Spleen (tissue), 11 donors: ENCODE measurements around the gene ALCAM. TPM values are rescaled to one million over a fixed set of nuclear protein-coding genes. Genes with fewer than 3 reads are reported as not detected.

Source experiments
- DNase-seq: peaks from one replicate; pipeline ENCODE4 v3.0.0-alpha.2; 2020
- H3K27ac ChIP-seq, 8 donors: fragments of 200-600 bp; sonication (generic) in 7 of 8; 1 replicate in 4 of 8; 2 replicates in 4 of 8; pipeline versions ENCODE4 v1.5.0 to v1.8.0; 2016 to 2021; ENCODE audit warnings: inconsistent platforms in 4 of 8, mild to moderate bottlenecking in 4 of 8, moderate library complexity in 1 of 8
- H3K27me3 ChIP-seq, 7 donors: fragments of 200-600 bp; sonication (generic) in 6 of 7; replicated peaks in 1 of 7; 1 replicate in 4 of 7; 2 replicates in 3 of 7; pipeline versions ENCODE4 v1.5.0 to v1.8.0; 2016 to 2021; ENCODE audit warnings: inconsistent platforms in 3 of 7, mild to moderate bottlenecking in 1 of 7
- H3K36me3 ChIP-seq, 6 donors: fragments of 200-600 bp; sonication (generic) in 5 of 6; 1 replicate in 4 of 6; 2 replicates in 2 of 6; pipeline versions ENCODE4 v1.5.0 to v1.8.0; 2016 to 2021; ENCODE audit warnings: inconsistent platforms in 2 of 6
- H3K4me1 ChIP-seq, 6 donors: fragments of 200-600 bp; sonication (generic) in 5 of 6; 1 replicate in 3 of 6; 2 replicates in 3 of 6; pipeline versions ENCODE4 v1.5.0 to v1.8.0; 2016 to 2021; ENCODE audit warnings: inconsistent platforms in 3 of 6
- H3K4me3 ChIP-seq, 8 donors: fragments of 200-600 bp; sonication (generic) in 7 of 8; 1 replicate in 4 of 8; 2 replicates in 4 of 8; pipeline versions ENCODE4 v1.5.0 to v1.8.0; 2016 to 2021; ENCODE audit warnings: inconsistent platforms in 4 of 8, mild to moderate bottlenecking in 4 of 8, moderate library complexity in 2 of 8
- H3K9me3 ChIP-seq, 8 donors: fragments of 200-600 bp; sonication (generic) in 7 of 8; 1 replicate in 4 of 8; 2 replicates in 4 of 8; pipeline versions ENCODE4 v1.5.0 to v1.8.0; 2016 to 2021; ENCODE audit warnings: inconsistent platforms in 4 of 8
- CTCF ChIP-seq, 11 experiments: fragments of 200-600 bp in 7 of 11; fragments of 450-650 bp in 4 of 11; sonication (generic) in 4 of 11; IDR thresholded peaks in 8 of 11; conservative IDR thresholded peaks in 3 of 11; 1 replicate in 7 of 11; 2 replicates in 4 of 11; pipeline versions ENCODE4 v1.4.0 to v1.8.0; 2016 to 2021; ENCODE audit warnings: antibody characterized with exemption in 11 of 11, inconsistent platforms in 4 of 11, mild to moderate bottlenecking in 1 of 11
- POLR2A ChIP-seq, 3 donors: fragments of 450-650 bp; IDR thresholded peaks; one replicate each; pipeline ENCODE4 v1.5.1; 2017; ENCODE audit warnings: antibody characterized with exemption in 3 of 3, mild to moderate bottlenecking in 1 of 3
- POLR2AphosphoS5 ChIP-seq, 3 donors: sonication (generic); formaldehyde crosslinking; IDR thresholded peaks; one replicate each; pipeline ENCODE4 v1.5.1; 2017; ENCODE audit warnings: antibody characterized with exemption in 3 of 3
- WGBS, 5 donors: extraction: QIAGEN DNeasy Blood & Tissue Kit in 3 of 5; methylation state at CpG; one replicate each; pipeline versions ENCODE4 v1.1.5 to v1.1.7; 2013 to 2018; 5-methylcytosine and 5-hydroxymethylcytosine counted together
- intact Hi-C: fragments of 100-400 bp; cut with DNase I; formaldehyde crosslinking; loops from one replicate; pipeline ENCODE4 v1.15.0; 2023; ENCODE audit warnings: low total_unique reads
- polyA plus RNA-seq, 3 donors: library from polyadenylated mRNA; stranded (reverse); fragments of 200-250 nt; gene quantifications; one replicate each; pipeline ENCODE4 v1.2.1, GENCODE V29; 2013
- total RNA-seq, 7 donors: library from RNA; depleted of rRNA in 3 of 7; stranded (reverse); fragments of >200 nt in 3 of 7; fragmentation: NEBNext Ultra II Directional in 4 of 7; extraction: Animal tissue kit (Norgen Biotek cat#: 25700) in 4 of 7; gene quantifications; one replicate each; pipeline versions ENCODE4 v1.1.0 to v1.2.1, GENCODE V29; 2016 to 2021
- donor health status: healthy with polysubstance abuse.
- donor health status: DM: no; HTN: no; CAD: no; lungs with moderate emphysema.
- donor health status: DM: no; HTN: no; CAD: no.
- donor health status: Bipolar disorder and iron deficiency.
- donor health status: healthy.
- donor health status: DM: no; HTN: no; CAD: no.
- donor health status: DM: yes; HTN: yes; CAD: no.

ALCAM gene
- total and polyA plus RNA-seq, 10 donors = 6.3 to 18.5 (median 11.8) TPM

GRCh38 chr3:105431200-105431599 lies 64.5 kb downstream of the ALCAM start:
- Histone ChIP-seq H3K9me3 (peaks cover 0 to 9% (median 0%) of the 10 kb centered on the region in 8 donors), H3K27ac (no peak overlapping the region), H3K4me1 (no peaks in the 10 kb centered on the region), H3K36me3 (no peaks in the 10 kb centered on the region), H3K27me3 (no peaks in the 10 kb centered on the region), H3K4me3 (no peak overlapping the region)
- TF ChIP-seq CTCF (IDR thresholded peaks at IDR 0.05 in 8 of 11, conservative IDR thresholded peaks at IDR 0.05 in 3 of 11) (no peak), POLR2AphosphoS5 (IDR thresholded peaks at IDR 0.05) (no peak), POLR2A (IDR thresholded peaks at IDR 0.05) (no peak)
- intact Hi-C loops = no loop called here
- DNase-seq = no peak
- WGBS, 5 donors = 58 to 67% (median 65%) methylated on average over 2 of the region's 2 CpGs

DNA sequence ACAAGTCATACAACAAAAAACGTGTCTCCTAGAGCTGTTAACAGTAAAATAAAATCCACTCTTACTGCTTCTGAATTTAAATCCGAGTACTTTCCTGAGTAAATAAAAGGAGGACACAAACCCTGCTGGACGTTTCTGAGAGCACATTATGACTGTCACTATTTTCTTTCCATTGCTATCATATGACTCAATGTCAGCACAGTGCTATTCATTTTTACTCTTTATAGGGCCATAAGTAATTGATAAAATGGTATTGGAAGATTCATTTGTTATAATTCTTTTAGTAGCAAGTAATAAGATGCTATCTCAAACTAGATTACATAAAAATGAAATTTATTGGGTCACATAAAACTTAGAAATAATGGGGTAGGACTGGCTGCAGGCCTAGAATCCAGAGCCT lies 68.6 kb downstream of the ALCAM start:
- H3K27ac ChIP-seq = no peak overlapping the region
- DNase-seq = no peak
- 64 to 83% (median 79%) methylated on average over 3 of the region's 3 CpGs for WGBS, 5 donors
- intact Hi-C loops = no loop called here
- H3K36me3 ChIP-seq = no peaks in the 10 kb centered on the region
- H3K9me3 ChIP-seq = peaks cover 0 to 9% (median 0%) of the 10 kb centered on the region in 8 donors
- no peaks in the 10 kb centered on the region for H3K27me3 ChIP-seq
- TF ChIP-seq POLR2AphosphoS5 (IDR thresholded peaks at IDR 0.05) (no peak), POLR2A (IDR thresholded peaks at IDR 0.05) (no peak), CTCF (IDR thresholded peaks at IDR 0.05 in 8 of 11, conservative IDR thresholded peaks at IDR 0.05 in 3 of 11) (no peak)
- H3K4me3 ChIP-seq = no peak overlapping the region
- no peaks in the 10 kb centered on the region for H3K4me1 ChIP-seq

DNA sequence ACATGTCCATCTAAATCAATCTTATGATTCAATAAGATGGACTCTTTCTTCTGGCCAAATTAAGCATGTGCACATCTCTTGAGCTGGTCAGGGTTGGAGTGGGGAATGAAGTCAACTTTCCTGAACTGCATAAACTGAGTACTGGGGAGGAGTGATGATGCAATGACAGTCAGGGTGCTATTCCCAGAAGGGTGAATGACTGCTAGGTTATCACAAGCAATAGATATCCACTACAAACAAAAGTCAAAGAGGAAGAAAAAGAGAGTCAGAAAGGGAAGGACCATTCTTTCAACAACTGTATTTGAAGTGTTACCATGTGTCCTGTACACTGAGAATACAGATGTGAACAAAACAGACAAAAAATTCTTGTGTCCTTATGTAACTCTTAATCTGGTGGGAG lies 70.0 kb downstream of the ALCAM start:
- Histone ChIP-seq H3K27me3 (no peaks in the 10 kb centered on the region), H3K4me1 (no peaks in the 10 kb centered on the region), H3K4me3 (no peak overlapping the region), H3K27ac (no peak overlapping the region), H3K36me3 (no peaks in the 10 kb centered on the region), H3K9me3 (peaks cover 0 to 9% (median 0%) of the 10 kb centered on the region in 8 donors)
- no peak for TF ChIP-seq POLR2AphosphoS5 (IDR thresholded peaks at IDR 0.05)
- TF ChIP-seq CTCF (IDR thresholded peaks at IDR 0.05 in 8 of 11, conservative IDR thresholded peaks at IDR 0.05 in 3 of 11) = no peak
- TF ChIP-seq POLR2A (IDR thresholded peaks at IDR 0.05) = no peak
- intact Hi-C loops = no loop called here
- DNase-seq = no peak

DNA sequence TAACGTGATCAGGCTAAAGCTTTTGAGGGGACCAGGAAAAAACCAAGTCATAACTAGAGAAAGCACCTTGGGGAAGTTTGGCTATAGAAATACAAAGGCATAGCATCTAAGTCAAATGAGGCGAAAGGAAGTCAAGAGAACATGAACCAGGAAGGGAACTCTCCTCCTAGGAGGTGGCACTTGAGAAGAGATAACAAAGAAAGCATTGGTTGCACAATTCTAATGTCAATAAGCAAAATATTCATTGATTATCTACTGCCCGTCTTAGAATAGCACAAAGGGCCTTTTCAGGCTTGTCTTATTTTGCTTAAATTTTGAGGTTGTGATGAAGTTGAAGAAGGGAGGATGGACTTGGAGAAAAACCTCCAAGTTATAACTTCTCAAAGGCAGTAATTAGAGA lies 73.4 kb downstream of the ALCAM start:
- TF ChIP-seq POLR2AphosphoS5 (IDR thresholded peaks at IDR 0.05) (no peak), POLR2A (IDR thresholded peaks at IDR 0.05) (no peak), CTCF (IDR thresholded peaks at IDR 0.05 in 8 of 11, conservative IDR thresholded peaks at IDR 0.05 in 3 of 11) (no peak)
- Histone ChIP-seq H3K27ac (no peak overlapping the region), H3K9me3 (peaks cover 0 to 9% (median 0%) of the 10 kb centered on the region in 8 donors), H3K4me1 (no peaks in the 10 kb centered on the region), H3K27me3 (no peaks in the 10 kb centered on the region), H3K4me3 (no peak overlapping the region), H3K36me3 (no peaks in the 10 kb centered on the region)
- no peak for DNase-seq
- WGBS, 5 donors = 86 to 91% (median 88%) methylated on average over 3 of the region's 3 CpGs
- intact Hi-C loops = no loop called here
